Mucosa of descending colon (tissue), 3 donors: ENCODE results near the gene SEC62. TPM values are rescaled to one million over a fixed set of nuclear protein-coding genes. Genes with fewer than 3 reads are reported as not detected.

Experiments
- ATAC-seq: fragments of 200-7000 bp; cut with Tn5 transposase; one replicate; pipeline ENCODE4 v1.9.1; 2020; ENCODE audit warnings: mild to moderate bottlenecking, moderate library complexity
- DNase-seq, 3 donors: peaks; one replicate each; pipeline ENCODE4 v3.0.0-alpha.2; 2020
- H3K36me3 ChIP-seq: fragments of 200-600 bp; one replicate; pipeline ENCODE4 v1.8.0; 2021; ENCODE audit warnings: low read depth, mild to moderate bottlenecking
- H3K4me1 ChIP-seq: fragments of 200-600 bp; one replicate; pipeline ENCODE4 v1.8.0; 2021; ENCODE audit warnings: low read depth, mild to moderate bottlenecking
- H3K4me3 ChIP-seq: fragments of 200-600 bp; one replicate; pipeline ENCODE4 v1.8.0; 2021; ENCODE audit warnings: mild to moderate bottlenecking
- H3K9me3 ChIP-seq: fragments of 200-600 bp; one replicate; pipeline ENCODE4 v1.8.0; 2021; ENCODE audit warnings: mild to moderate bottlenecking
- intact Hi-C, 2 donors: fragments of 100-400 bp; cut with DNase I in 1 of 2; cut with micrococcal nuclease in 1 of 2; formaldehyde crosslinking; loops; one replicate each; pipeline versions ENCODE4 v1.11.0 to v1.11.1; 2022; cut with DNase I, micrococcal nuclease
- total RNA-seq, 3 donors: library from RNA; stranded (reverse); fragmentation: NEBNext Ultra II Directional in 2 of 3; extraction: Animal tissue kit (Norgen Biotek cat#: 25700) in 2 of 3; gene quantifications; one replicate each; pipeline versions ENCODE4 v1.2.1 to v1.2.4, GENCODE V29; 2021 to 2023
- TF ChIP-seq, protein P1 (sequence below): fragments of 200-600 bp; IDR thresholded peaks from one replicate; pipeline ENCODE4 v1.8.0; 2022; ENCODE audit warnings: antibody characterized with exemption, mild to moderate bottlenecking
- donor health status: DM: no; HTN: no; CAD: no; lungs with moderate emphysema.
- donor health status: DM: no; HTN: no; CAD: no.
- donor health status: DM: no; HTN: yes; CAD: no.

SEC62 gene
- total RNA-seq, 3 donors from 2014 or later: 83.2 to 166 (median 85.9) TPM

DNA sequence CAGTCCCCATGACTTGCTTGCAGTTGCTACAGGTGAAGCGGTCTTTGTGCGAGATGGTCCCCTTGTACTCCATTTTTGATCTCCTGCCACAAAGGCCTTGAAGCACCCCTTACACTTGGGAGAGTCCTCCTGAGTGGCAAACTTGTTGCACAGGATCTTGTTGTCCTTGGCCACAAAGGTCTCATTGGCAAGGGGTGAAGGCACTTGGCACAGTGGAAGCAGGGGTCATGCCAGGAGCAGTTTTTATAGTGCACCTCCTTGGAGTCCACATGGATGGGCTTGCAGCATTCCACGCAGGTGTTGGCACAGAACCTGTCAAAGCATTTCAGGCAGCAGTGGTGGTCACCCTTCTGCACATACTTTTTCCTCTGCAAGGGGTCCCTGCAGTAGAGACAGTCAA is 20.3 kb upstream of the SEC62 start:
- Histone ChIP-seq H3K4me3 (no peak overlapping the region), H3K4me1 (no peaks in the 10 kb centered on the region), H3K36me3 (no peaks in the 10 kb centered on the region), H3K9me3 (no peaks in the 10 kb centered on the region)
- DNase-seq (no peak), ATAC-seq (no peak)
- intact Hi-C loops: no loop called here
- TF ChIP-seq, protein P1, sequence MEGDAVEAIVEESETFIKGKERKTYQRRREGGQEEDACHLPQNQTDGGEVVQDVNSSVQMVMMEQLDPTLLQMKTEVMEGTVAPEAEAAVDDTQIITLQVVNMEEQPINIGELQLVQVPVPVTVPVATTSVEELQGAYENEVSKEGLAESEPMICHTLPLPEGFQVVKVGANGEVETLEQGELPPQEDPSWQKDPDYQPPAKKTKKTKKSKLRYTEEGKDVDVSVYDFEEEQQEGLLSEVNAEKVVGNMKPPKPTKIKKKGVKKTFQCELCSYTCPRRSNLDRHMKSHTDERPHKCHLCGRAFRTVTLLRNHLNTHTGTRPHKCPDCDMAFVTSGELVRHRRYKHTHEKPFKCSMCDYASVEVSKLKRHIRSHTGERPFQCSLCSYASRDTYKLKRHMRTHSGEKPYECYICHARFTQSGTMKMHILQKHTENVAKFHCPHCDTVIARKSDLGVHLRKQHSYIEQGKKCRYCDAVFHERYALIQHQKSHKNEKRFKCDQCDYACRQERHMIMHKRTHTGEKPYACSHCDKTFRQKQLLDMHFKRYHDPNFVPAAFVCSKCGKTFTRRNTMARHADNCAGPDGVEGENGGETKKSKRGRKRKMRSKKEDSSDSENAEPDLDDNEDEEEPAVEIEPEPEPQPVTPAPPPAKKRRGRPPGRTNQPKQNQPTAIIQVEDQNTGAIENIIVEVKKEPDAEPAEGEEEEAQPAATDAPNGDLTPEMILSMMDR: no peak

DNA sequence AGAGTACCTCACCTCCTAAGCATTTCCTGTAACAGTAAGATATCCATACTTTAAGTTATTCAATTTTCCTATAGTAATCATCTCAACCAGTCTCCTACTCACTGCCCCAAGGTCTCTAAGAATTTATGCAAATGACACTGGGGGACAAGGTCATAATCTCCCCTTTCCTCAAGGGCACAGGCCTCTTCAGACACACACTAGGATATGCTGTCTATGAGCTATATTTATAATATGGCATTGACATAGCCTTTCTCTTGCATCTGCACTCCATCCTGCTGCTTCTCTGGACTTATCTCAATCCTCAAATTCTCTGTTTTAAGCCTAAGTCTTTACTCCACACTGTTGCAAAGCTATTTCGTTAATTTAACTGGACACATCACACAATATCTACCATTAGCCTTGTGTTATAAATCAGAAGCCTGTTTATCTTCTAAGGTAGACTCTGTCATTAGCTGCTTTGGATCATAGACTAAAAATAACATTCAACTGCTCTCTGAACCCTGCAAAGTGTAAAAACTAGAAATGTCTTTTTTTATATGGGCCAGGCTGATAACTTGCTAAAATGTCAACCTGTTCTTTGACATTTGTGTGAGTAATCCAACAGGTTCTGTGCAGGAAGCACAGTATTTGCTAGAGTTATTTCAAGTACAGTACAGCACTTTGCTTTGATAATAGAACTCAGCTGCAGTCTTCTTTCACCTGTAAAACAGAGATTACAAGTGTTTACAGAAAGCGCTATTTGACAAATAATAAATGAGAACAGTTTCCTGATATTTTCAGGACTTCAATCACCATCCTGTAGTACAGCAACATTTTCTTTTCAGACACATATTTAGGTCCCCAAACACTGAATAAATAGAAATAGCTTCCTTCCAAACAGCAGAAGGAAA is 17.8 kb upstream of the SEC62 start:
- H3K4me3 ChIP-seq: no peak overlapping the region
- no peaks in the 10 kb centered on the region for H3K9me3 ChIP-seq
- no peaks in the 10 kb centered on the region for H3K4me1 ChIP-seq
- DNase-seq (no peak), ATAC-seq (peak; percentile 69)
- no peaks in the 10 kb centered on the region for H3K36me3 ChIP-seq
- TF ChIP-seq, protein P1: no peak
- intact Hi-C loops: no loop called here

- H3K4me3 ChIP-seq: no peak overlapping the region
- H3K9me3 ChIP-seq: no peaks in the 10 kb centered on the region
- TF ChIP-seq, protein P1: no peak
- no peaks in the 10 kb centered on the region for H3K36me3 ChIP-seq
- intact Hi-C loops: no loop called here
- no peaks in the 10 kb centered on the region for H3K4me1 ChIP-seq
- DNase-seq: no peak
- ATAC-seq: peak; percentile 49
These were observed 14.6 kb upstream of the SEC62 start for GRCh38 chr3:169952045-169952444.

DNA sequence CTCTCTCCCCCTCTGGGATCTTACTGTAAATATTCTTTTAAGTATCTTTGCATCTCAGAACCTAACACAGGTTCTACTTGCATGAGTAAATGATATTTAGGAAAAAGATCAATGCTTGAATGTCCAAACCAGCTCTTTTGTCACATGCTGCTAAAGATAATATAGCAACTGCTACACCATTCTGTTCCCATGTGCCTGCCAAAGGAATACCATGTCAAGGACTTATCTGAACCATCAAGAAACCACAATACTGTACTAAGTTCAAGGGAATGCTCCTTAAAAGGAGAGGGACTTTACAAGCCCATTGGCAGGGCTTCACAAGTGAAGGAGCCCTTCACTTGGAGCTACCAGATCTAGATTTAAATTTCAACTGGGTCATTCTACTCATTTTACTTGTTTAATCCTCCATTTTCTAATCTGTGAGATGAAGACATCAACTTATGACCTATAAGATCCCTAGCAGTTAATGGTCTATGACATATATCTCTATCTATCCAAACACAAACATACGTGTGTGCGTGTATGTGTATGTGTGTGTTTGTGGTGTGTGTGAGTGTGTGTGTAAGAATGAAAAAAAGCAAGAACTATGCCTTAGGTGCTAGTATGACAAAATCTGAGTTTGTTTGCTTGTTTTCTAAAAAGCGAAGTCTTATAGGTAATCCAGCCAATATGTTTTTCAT is 13.0 kb upstream of the SEC62 start:
- TF ChIP-seq, protein P1: no peak
- ATAC-seq: no peak
- no peak for DNase-seq
- Histone ChIP-seq H3K9me3 (no peaks in the 10 kb centered on the region), H3K4me1 (no peaks in the 10 kb centered on the region), H3K4me3 (no peak overlapping the region), H3K36me3 (no peaks in the 10 kb centered on the region)
- intact Hi-C loops: no loop called here

DNA sequence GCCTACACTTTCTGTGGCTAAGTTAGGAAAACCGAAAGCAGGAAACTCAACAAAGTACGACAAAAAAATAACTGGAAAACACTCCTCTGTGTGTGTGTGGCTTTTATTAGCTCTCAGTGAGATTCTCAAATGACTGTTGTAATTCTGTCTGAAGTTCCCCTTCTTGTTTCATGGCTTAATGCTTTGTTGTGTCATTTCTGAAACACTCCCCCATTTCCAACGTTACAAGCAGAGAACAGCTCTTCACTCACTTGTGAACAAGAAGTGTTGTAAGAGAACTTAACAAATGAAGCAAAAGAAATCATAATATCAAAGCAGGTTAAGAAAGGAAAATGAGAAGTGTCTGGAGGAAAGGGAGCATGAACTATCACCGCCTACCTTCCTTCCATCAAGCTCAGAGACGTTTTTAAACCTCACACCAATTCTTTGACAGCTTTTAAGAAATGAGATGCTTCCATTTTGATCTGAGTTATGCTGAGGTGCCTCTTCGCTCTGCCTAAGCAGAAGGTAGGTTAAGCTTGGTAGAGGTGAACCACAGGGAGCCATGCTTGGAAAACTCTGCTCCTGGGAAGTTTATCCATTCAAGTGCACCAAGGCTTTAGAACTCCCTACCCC is 12.4 kb upstream of the SEC62 start:
- Histone ChIP-seq H3K4me3 (no peak overlapping the region), H3K9me3 (no peaks in the 10 kb centered on the region), H3K4me1 (no peaks in the 10 kb centered on the region), H3K36me3 (no peaks in the 10 kb centered on the region)
- intact Hi-C loops: no loop called here
- DNase-seq: no peak
- peak; percentile 22 for ATAC-seq
- TF ChIP-seq, protein P1: no peak
